HG03175 (cell line): ENCODE measurements around the gene CAPZA1.
"Not testable (repeated sequence)": the region's sequence is repeated elsewhere in the genome, so short reads cannot be mapped to it uniquely, and the experiment has no call there.

Experiments used
- ATAC-seq: cut with Tn5 transposase; IDR thresholded peaks from one replicate; pipeline ENCODE4 v1.9.1; 2021; ENCODE audit warnings: mild to moderate bottlenecking, moderate library complexity; ENCODE audit not compliant: unreplicated experiment

CAPZA1 gene

GRCh38 chr1:112626193-112626592 lies 6.6 kb downstream of the CAPZA1 start:
- ATAC-seq: no peak

- ATAC-seq: no peak
Measured at GRCh38 chr1:112626887-112627286, 7.3 kb downstream of the CAPZA1 start.

GRCh38 chr1:112628516-112628915 lies 8.9 kb downstream of the CAPZA1 start:
- no peak for ATAC-seq

GRCh38 chr1:112629256-112629655 lies 9.6 kb downstream of the CAPZA1 start:
- ATAC-seq: no peak

GRCh38 chr1:112633628-112634027 lies 14.0 kb downstream of the CAPZA1 start:
- ATAC-seq: no peak

GRCh38 chr1:112634367-112634766 lies 14.7 kb downstream of the CAPZA1 start:
- no peak for ATAC-seq

- ATAC-seq: no peak
Measured at GRCh38 chr1:112636056-112636455, 16.4 kb downstream of the CAPZA1 start.

GRCh38 chr1:112636597-112637253 lies 17.1 kb downstream of the CAPZA1 start:
- ATAC-seq: no peak

GRCh38 chr1:112637254-112638109 lies 17.9 kb downstream of the CAPZA1 start:
- ATAC-seq: no peak

GRCh38 chr1:112638110-112638428 lies 18.4 kb downstream of the CAPZA1 start:
- ATAC-seq: no peak

- not testable (repeated sequence) for ATAC-seq
Measured at GRCh38 chr1:112640437-112640836, 20.8 kb downstream of the CAPZA1 start.

- ATAC-seq: no peak
Measured at GRCh38 chr1:112643080-112643479, 23.4 kb downstream of the CAPZA1 start.

GRCh38 chr1:112646225-112646624 lies 26.6 kb downstream of the CAPZA1 start:
- ATAC-seq: no peak

GRCh38 chr1:112651205-112651604 lies 31.6 kb downstream of the CAPZA1 start:
- ATAC-seq: no peak

- no peak for ATAC-seq
Measured at GRCh38 chr1:112665857-112666256, 46.2 kb downstream of the CAPZA1 start.

- no peak for ATAC-seq
Measured at GRCh38 chr1:112666946-112667345, 47.3 kb downstream of the CAPZA1 start.

- ATAC-seq: no peak
Measured at GRCh38 chr1:112672009-112672408, 52.4 kb downstream of the CAPZA1 start.

- ATAC-seq: no peak
Measured at GRCh38 chr1:112672842-112673241, 53.2 kb downstream of the CAPZA1 start.

- no peak for ATAC-seq
Measured at GRCh38 chr1:112673592-112674439, 54.2 kb downstream of the CAPZA1 start.

- peak; percentile 71 for ATAC-seq
Measured at GRCh38 chr1:112674440-112674985, 54.9 kb downstream of the CAPZA1 start, which contains the start of gene MOV10. Gene MOV10, plus strand, starts transcription at chr1:112674659. Its CDS starts 254 bp downstream, at chr1:112674913.
